ENCODE data around the gene SEMA3A. TPM values are rescaled to one million over a fixed set of nuclear protein-coding genes. Genes with fewer than 3 reads are reported as not detected.

SEMA3A gene
- total and polyA plus RNA-seq, 8 donors = 0.05 to 0.79 (median 0.46) TPM

DNA sequence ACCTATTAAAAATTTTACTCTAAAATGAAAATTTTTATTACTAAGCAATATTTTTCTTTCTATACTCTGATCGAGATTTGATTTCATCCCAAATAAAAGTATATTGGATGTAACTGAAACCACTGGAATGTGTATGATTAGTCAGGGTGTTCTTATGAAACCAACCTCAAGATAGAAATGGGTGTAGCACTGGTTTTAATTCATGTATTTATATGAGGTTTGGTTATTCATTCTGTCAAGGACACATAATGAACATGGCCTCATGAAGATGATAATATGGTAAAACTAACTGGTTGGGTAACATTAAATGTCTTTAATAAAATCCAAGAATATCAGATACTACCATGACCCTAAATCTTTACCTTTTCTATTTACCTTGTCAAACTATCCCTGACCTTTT lies 197.7 kb downstream of the SEMA3A start:
- no peaks in the 10 kb centered on the region for H3K4me1 ChIP-seq
- DNase-seq = no peak
- WGBS, 2 donors = 0% methylated on average over 1 of the region's 1 CpG
- no peak overlapping the region for H3K27ac ChIP-seq
- TF ChIP-seq, protein P1, sequence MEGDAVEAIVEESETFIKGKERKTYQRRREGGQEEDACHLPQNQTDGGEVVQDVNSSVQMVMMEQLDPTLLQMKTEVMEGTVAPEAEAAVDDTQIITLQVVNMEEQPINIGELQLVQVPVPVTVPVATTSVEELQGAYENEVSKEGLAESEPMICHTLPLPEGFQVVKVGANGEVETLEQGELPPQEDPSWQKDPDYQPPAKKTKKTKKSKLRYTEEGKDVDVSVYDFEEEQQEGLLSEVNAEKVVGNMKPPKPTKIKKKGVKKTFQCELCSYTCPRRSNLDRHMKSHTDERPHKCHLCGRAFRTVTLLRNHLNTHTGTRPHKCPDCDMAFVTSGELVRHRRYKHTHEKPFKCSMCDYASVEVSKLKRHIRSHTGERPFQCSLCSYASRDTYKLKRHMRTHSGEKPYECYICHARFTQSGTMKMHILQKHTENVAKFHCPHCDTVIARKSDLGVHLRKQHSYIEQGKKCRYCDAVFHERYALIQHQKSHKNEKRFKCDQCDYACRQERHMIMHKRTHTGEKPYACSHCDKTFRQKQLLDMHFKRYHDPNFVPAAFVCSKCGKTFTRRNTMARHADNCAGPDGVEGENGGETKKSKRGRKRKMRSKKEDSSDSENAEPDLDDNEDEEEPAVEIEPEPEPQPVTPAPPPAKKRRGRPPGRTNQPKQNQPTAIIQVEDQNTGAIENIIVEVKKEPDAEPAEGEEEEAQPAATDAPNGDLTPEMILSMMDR (IDR thresholded peaks at IDR 0.05) = no peak
- no peaks in the 10 kb centered on the region for H3K9me3 ChIP-seq
- FAIRE-seq = no peak
- no peaks in the 10 kb centered on the region for H3K36me3 ChIP-seq
- ATAC-seq = no peak
- H3K4me3 ChIP-seq = no peak overlapping the region
- intact Hi-C loops (cut with DNase I) = no loop called here
- H3K27me3 ChIP-seq = no peaks in the 10 kb centered on the region

DNA sequence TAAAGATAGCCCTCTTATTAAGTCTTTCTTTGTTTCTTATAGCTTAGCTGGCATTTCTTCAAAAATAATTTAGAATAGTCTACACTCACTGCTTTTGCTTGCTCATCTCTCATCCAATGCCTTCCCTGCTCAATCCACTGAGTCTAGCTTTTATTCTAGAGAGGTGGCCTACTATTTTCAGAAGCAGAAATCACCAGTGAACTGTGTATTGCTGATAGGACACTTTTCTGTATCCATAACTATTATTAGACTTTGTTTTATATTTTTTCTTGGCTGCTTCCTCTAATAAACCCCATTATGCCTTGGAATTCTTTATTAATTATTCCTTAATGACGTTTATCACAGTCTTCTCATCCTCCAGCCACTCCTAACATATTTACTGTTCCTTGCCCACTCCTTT lies 206.8 kb downstream of the SEMA3A start:
- WGBS, 2 donors = 29 to 43% methylated on average over 1 of the region's 1 CpG
- Histone ChIP-seq H3K4me1 (no peaks in the 10 kb centered on the region), H3K4me3 (no peak overlapping the region), H3K27me3 (no peaks in the 10 kb centered on the region), H3K27ac (no peak overlapping the region), H3K36me3 (no peaks in the 10 kb centered on the region), H3K9me3 (no peaks in the 10 kb centered on the region)
- no peak for ATAC-seq
- TF ChIP-seq, protein P1 (IDR thresholded peaks at IDR 0.05) = no peak
- DNase-seq = no peak
- no peak for FAIRE-seq
- intact Hi-C loops (cut with DNase I) = no loop called here

DNA sequence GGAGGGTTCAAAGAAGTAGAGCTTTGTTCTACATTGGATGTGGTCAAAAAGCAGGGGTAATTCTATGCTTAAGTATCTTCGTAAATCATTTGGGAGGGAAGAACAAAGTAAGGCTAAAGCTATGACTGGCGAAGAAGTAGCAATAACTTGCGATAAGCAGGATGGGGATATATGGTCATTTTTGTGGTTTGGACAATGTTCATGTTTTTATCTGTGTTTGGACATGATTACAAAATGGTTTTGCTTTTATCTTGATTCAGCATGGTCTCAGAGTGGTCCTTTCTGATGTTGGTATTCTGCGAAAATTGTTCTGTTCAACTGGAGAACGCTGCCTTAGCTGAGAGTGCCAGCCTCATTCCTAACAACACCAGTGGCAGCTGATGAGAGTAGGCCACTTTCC lies 208.8 kb downstream of the SEMA3A start:
- no peaks in the 10 kb centered on the region for H3K36me3 ChIP-seq
- TF ChIP-seq, protein P1 (IDR thresholded peaks at IDR 0.05) = no peak
- DNase-seq = no peak
- H3K27ac ChIP-seq = no peak overlapping the region
- H3K9me3 ChIP-seq = no peaks in the 10 kb centered on the region
- intact Hi-C loops (cut with DNase I) = no loop called here
- H3K27me3 ChIP-seq = no peaks in the 10 kb centered on the region
- WGBS, 2 donors = 89 to 93% methylated on average over 5 of the region's 5 CpGs
- no peak for ATAC-seq
- no peak overlapping the region for H3K4me3 ChIP-seq
- no peaks in the 10 kb centered on the region for H3K4me1 ChIP-seq
- no peak for FAIRE-seq

DNA sequence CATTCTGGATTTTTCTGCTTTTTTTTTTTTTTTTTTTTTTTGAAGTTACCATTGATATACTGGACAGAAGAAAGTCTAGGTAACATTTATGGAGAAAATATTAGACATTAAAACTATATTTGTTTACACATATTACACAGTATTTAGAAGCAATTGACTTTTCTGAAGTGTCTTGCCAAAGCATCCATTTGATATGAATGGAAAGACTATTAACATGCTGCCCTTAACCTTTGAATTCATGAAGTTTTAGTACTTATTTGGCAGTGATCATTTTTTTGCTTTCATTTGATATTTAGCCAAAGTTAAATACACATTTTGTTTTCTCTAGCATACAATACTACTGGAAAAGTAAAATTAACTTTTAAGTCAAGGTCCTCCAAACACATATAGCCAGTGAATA lies 210.0 kb downstream of the SEMA3A start:
- no peak for DNase-seq
- intact Hi-C loops (cut with DNase I) = loop anchor here in 1 of 3 donors (5.0 kb wide), 1 partner anchor 1033 kb away; no protein-coding TSS in a partner anchor

DNA sequence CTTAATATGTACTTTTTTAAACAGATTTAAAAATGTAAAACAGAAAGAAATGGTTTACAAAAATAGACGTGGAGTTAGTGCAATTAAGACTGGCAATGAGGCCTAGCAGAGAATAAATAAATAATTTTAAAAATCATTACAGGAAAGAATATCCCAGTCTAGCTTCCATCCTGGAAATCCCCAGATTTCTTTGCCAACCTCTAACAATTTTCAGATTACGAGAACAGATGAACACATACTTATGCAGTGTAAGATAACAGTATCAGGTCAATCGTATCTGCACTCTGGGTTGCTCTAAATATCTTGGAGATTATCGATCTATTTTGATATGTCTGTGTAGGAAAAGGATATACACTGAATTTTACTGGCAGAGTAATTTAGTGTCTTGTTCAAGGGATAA lies 210.5 kb downstream of the SEMA3A start:
- Histone ChIP-seq H3K27ac (no peak overlapping the region), H3K4me1 (no peaks in the 10 kb centered on the region), H3K4me3 (no peak overlapping the region), H3K9me3 (no peaks in the 10 kb centered on the region), H3K36me3 (no peaks in the 10 kb centered on the region), H3K27me3 (no peaks in the 10 kb centered on the region)
- DNase-seq = no peak
- intact Hi-C loops (cut with DNase I) = loop anchor here in 1 of 3 donors (5.0 kb wide), 1 partner anchor 1033 kb away; no protein-coding TSS in a partner anchor
- WGBS, 2 donors = 43 to 47% methylated on average over 4 of the region's 4 CpGs
- FAIRE-seq = no peak
- ATAC-seq = no peak
- TF ChIP-seq, protein P1 (IDR thresholded peaks at IDR 0.05) = no peak

More for the DNA sequence above, 210.0 kb downstream of the SEMA3A start:
- H3K36me3 ChIP-seq = no peaks in the 10 kb centered on the region
- ATAC-seq = no peak
- H3K4me3 ChIP-seq = no peak overlapping the region
- no peak overlapping the region for H3K27ac ChIP-seq
- H3K27me3 ChIP-seq = no peaks in the 10 kb centered on the region
- no peaks in the 10 kb centered on the region for H3K4me1 ChIP-seq
- H3K9me3 ChIP-seq = no peaks in the 10 kb centered on the region
- TF ChIP-seq, protein P1 (IDR thresholded peaks at IDR 0.05) = no peak
- no peak for FAIRE-seq

All from pancreas (tissue), 10 donors.